GM18868 (cell line): ENCODE results near the gene P2RX4.
"Not testable (repeated sequence)": the region's sequence is repeated elsewhere in the genome, so short reads cannot be mapped to it uniquely, and the experiment has no call there.

ENCODE experiments used
- ATAC-seq: cut with Tn5 transposase; IDR thresholded peaks from one replicate; pipeline ENCODE4 v1.9.1; 2021; ENCODE audit warnings: mild to moderate bottlenecking, moderate library complexity; ENCODE audit not compliant: unreplicated experiment

P2RX4 gene

GRCh38 chr12:121188227-121188626 lies 21.7 kb upstream of the P2RX4 start:
- no peak for ATAC-seq

DNA sequence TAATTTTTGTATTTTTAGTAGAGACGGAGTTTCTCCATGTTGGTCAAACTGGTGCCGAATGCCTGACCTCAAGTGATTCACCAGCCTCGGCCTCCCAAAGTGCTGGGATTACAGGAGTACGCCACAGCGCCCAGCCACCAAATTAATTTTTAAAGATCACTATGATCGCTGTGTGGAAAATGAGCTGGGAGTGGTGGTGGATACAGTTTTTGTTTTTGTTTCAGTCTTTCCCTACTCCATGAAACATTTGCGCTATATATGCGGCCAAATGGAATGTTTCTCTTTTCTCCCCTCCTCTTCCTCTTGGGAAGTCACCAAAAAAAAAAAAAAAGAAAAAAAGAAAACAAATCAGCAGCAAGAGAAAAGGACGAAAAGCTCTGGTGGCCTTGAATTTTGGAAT lies 20.8 kb upstream of the P2RX4 start:
- ATAC-seq: no peak

DNA sequence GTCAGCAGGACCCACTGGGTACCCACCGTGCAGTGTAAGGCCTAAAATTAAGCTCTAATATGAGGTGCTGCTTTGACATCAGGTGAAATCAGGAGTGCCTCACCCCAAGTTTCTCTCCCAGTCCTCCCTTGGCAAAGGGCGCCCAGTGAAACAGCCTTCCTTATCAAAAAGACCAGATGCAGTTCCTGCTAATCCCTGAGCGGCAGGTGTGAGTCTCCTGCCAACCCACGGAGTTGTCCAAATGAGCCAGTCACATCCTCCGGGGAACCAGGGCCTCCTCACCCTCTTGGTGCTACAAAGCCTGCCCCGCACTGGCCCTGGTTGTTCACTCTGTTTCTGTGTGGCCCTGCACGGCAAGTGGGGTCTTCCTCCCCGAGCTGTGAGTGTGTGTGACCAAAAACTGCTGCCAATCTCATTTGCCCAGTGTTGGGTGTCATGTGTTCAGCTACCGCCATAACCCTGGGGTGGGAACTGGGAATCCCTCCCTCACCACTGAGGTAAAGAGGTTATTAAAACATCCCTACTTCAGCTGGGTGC lies 20.2 kb upstream of the P2RX4 start:
- no peak for ATAC-seq

DNA sequence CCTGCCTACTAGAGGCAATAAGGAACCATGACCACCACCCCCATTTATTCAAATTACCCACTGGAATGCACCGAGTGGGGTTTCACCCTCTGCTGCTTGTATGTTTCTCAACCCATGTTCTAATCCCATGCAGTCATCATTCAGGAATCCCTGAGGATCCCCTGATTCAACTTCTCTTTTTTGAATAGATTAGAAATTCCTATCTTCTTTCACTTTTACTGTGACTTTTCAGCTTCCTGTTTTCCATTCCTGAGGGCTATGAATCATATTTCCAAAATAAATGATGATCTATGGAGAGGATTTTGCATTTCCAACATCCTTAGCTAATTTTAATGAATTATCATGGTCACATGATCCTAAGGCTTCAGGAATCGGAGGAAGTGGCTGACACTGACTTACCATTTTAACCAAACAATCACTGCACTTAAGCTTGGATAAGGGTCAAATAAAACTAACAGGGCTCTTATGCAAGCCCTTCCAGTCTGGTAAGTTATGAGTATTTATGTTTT lies 19.4 kb upstream of the P2RX4 start:
- ATAC-seq: no peak

DNA sequence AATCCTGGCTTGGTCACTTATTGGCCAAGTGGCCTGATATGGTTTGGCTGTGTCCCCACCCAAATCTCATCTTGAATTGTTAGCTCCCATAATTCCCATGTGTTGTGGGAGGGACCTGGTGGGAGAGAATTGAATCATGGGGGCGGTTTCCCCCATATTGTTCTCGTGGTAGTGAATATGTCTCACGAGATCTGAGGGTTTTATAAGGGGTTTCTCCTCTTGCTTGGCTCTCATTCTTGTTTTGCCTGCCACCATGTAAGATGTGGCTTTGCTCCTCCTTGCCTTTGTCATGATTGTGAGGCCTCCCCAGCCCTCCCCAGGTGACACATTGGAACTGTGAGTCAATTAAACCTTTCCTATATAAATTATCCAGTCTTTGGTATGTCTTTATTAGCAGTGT lies 18.8 kb upstream of the P2RX4 start:
- no peak for ATAC-seq

DNA sequence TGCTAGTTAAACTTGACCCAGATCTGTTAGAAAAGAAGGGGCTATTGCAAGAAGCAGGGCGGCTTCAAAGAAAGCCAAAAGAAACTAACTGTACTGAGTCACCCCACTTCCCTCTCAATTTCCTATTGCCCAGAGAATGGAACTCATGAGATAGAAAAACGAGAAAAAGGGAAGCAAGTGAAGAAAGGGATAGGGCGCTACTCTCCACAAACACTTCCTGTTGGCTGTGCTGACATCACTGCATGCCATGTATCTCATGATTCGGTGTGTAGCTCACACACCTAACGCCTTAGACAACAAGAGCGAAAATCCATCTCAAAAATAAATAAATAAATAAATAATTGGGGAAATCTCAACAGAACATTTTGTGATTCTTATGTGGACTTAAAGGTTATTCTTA lies 13.0 kb upstream of the P2RX4 start:
- ATAC-seq: no peak

GRCh38 chr12:121198949-121199348 lies 11.0 kb upstream of the P2RX4 start:
- no peak for ATAC-seq

GRCh38 chr12:121201140-121201539 lies 8.8 kb upstream of the P2RX4 start:
- not testable (repeated sequence) for ATAC-seq

GRCh38 chr12:121202407-121203355 lies 7.2 kb upstream of the P2RX4 start:
- ATAC-seq: no peak

- no peak for ATAC-seq
These were observed 6.4 kb upstream of the P2RX4 start for GRCh38 chr12:121203482-121203881.

DNA sequence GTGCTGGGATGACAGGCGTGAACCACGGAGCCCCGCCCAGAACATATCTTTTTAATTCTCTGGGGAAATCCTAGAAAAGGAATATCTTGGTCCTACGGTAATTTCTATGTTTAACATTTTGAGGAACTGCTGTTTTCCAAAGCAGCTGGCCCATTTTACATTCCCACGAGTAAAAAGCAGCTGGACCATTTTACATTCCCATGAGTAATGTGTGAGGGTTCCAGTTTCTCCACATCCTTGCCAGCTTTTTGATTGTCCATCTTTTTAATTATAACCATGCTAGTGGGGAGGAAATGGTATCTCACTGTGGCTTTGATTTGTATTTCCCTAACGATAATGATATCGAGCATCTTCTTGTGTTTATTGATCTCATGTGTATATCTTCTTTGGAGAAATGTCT lies 4.4 kb upstream of the P2RX4 start:
- ATAC-seq: no peak

- ATAC-seq: not testable (repeated sequence)
These were observed 1.4 kb upstream of the P2RX4 start for GRCh38 chr12:121208571-121208970.

DNA sequence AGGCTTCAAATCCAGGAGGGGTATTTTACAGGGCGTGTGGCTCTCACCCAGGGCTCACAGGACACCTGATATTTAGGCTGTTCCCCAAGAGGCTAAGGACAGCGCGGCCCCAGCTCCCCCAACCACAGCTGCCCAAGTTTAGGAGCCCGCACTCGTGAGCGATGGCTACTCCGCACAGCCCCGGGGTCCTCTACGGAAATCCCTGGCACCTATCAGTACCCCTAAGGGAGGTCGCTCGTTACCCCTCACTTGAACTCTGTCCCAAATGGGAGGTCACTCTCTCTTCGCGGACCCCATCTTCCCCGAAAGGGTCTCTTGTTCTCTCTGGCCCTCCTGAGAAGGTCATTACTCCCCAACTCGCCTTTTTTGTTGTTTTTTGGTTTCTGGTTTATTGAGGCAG lies 708 bp upstream of the P2RX4 start:
- ATAC-seq: no peak

- no peak for ATAC-seq
These were observed 2.9 kb downstream of the P2RX4 start for GRCh38 chr12:121212875-121213274.

DNA sequence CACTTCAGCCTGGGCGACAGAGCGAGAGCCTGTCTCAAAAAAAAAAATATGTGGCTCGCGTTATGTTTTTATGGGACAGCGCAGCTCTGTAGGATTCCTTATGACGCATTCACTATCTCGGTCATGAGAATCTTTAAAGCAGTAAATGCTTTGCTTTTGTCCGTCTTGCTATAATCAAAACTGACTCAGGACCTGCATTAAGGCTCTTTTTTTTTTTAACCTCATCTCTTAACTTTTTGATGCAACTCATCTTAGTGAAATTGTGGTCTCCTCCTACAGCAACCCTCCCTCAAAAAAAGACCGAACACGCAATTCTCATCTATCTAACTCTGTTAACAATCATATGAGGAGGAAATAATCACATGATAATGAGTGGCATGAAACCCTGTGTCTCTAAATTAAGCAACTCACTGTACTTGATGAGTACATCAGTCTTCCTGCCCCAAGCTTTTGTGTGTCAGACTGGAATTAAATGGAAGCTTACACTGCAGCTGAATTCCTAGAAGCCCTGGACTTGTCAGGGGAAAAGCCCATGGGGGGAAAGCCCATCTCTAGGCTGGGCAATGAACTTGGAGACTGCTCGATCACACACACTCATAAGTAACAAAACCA lies 4.3 kb downstream of the P2RX4 start:
- ATAC-seq: no peak

DNA sequence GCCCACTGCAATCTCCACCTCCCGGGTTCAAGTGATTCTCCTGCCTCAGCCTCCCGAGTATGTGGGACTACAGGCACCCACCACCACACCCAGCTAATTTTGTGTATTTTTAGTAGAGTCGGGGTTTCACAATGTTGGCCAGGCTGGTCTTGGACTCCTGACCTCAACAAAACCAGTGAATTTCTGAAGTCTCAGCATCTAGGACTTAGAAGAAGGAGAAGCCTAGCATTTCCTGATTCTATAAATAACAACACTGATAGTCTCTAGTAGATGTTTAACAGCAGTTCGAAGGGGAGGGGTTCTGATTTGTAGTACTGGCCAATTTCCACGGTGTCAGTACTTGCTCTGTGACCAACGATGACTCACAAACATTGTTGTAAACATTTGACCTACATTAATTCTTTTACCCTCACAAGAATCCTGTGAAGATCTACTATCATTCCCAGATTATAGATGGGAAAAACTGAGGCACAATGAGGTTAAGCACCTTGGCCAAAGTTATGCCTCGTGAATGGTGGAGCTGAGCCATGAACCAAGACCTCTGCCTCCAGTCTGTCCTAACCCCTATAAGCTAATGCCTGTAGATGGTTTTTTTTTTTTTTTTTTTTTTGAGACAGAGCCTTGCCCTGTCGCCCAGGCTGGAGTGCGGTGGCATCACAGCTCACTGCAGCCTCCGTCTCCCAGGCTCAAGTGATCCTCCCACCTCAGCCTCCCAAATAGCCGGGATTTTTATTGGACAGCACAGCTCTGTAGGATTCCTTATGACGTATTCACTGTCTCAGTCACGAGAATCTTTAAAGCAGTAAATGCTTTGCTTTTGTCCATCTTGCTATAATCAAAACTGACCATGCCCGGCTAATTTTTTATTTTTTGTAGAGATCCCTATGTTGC lies 5.2 kb downstream of the P2RX4 start:
- no peak for ATAC-seq

- no peak for ATAC-seq
These were observed 6.2 kb downstream of the P2RX4 start for GRCh38 chr12:121216102-121216501.

GRCh38 chr12:121217063-121217462 lies 7.1 kb downstream of the P2RX4 start:
- ATAC-seq: no peak

DNA sequence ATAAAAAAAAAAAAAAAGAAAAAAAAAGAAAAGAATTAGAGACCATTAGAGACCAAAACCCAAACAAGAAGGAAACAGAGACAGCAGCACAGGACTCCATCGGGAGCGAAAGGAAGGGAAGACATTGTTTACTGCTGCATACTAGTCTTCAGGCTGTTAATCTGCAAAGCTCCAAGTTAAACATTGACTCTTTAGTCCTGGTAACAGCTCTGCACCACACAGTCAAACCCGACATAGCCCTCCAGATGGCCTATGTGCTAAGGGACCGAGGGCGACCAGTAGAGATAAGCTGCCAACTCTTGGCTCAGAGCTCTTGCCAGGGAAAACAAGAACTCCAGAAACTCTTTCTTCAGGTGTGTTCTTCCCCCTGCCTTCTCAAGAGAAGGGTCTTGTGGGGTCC lies 7.8 kb downstream of the P2RX4 start:
- no peak for ATAC-seq

DNA sequence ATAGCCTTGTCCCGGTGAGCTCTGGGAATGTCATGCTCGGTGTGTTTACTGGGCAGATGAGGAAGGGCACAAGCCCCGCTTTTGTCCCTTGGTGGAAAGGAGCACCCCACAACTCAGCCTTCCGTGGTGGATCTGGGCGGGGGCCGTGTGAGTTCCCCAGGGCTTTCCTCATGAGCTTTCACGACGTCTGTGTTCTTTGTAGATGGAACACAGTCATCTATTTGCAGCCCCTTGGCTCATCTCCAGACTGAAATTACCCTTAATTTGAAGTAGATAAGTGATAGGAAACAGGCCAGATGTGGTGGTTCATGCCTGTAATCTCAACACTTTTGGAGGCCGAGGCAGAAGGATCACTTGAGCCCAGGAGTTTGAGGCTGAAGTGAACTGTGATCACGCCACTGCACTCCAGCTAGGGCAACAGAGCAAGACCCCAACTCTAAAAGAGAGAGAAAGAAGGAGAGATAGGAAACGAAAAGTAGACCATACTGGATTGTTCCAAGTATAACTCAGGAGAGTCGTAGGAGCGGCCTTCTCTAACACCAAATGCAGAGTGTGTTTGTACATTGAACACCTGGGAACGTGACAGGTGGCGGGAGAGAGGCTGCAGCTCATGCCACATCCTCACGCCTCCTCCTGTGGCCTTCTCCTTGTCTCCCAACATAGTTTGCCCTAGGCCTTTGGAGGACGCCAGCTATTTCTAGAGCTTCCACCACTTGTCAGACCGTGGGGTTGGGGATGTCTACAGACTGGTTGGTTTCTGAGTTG lies 8.8 kb downstream of the P2RX4 start:
- ATAC-seq: no peak
